Smooth muscle cell (in vitro differentiated cells): ENCODE results near the gene PRKAR1B. TPM values are rescaled to one million over a fixed set of nuclear protein-coding genes. Genes with fewer than 3 reads are reported as not detected.

Source experiments
- DNase-seq: peaks from one replicate; lab custom pipeline; 2025; ENCODE audit not compliant: unreplicated experiment; lab: John Stamatoyannopoulos, UW
- H2AFZ ChIP-seq: fragments of 200-600 bp; sonication (generic); 2 replicates; pipeline ENCODE4 v1.6.0; 2016; ENCODE audit warnings: antibody characterized with exemption, low read depth, mild to moderate bottlenecking
- H3F3A ChIP-seq: fragments of 200-600 bp; sonication (generic); 2 replicates; pipeline ENCODE4 v1.6.0; 2017; ENCODE audit warnings: antibody characterized with exemption, low read depth
- H3K27ac ChIP-seq: fragments of 200-600 bp; sonication (generic); 2 replicates; pipeline ENCODE4 v1.5.1; 2016; ENCODE audit warnings: low read depth, mild to moderate bottlenecking
- H3K27me3 ChIP-seq: fragments of 200-600 bp; sonication (generic); 2 replicates; pipeline ENCODE4 v1.6.1; 2016; ENCODE audit warnings: low read depth, mild to moderate bottlenecking
- H3K36me3 ChIP-seq: fragments of 200-600 bp; sonication (generic); 2 replicates; pipeline ENCODE4 v1.5.1; 2016; ENCODE audit warnings: low read depth
- H3K4me1 ChIP-seq: fragments of 200-600 bp; sonication (generic); 2 replicates; pipeline ENCODE4 v1.5.1; 2016; ENCODE audit warnings: low read depth
- H3K4me2 ChIP-seq: fragments of 200-600 bp; sonication (generic); 2 replicates; pipeline ENCODE4 v1.6.0; 2016; ENCODE audit warnings: mild to moderate bottlenecking
- H3K4me3 ChIP-seq: fragments of 200-600 bp; sonication (generic); 2 replicates; pipeline ENCODE4 v1.5.1; 2016; ENCODE audit warnings: mild to moderate bottlenecking
- H3K79me2 ChIP-seq: fragments of 200-600 bp; sonication (generic); 2 replicates; pipeline ENCODE4 v1.6.0; 2016; ENCODE audit warnings: low read depth, mild to moderate bottlenecking
- H3K9ac ChIP-seq: fragments of 200-600 bp; sonication (generic); 2 replicates; pipeline ENCODE4 v1.6.0; 2016; ENCODE audit warnings: low read depth
- H3K9me3 ChIP-seq: fragments of 200-600 bp; sonication (generic); replicated peaks from 2 replicates; pipeline ENCODE4 v1.5.1; 2016; ENCODE audit warnings: low read depth
- H4K20me1 ChIP-seq: fragments of 200-600 bp; sonication (generic); 2 replicates; pipeline ENCODE4 v1.6.0; 2016; ENCODE audit warnings: low read depth
- WGBS: methylation state at CpG from one replicate; pipeline ENCODE4 v1.1.7; 2016; ENCODE audit warnings: low lambda C conversion rate; 5-methylcytosine and 5-hydroxymethylcytosine counted together
- polyA plus RNA-seq: library from polyadenylated mRNA; unstranded; fragments of >200 nt; fragmentation: Nextera tagmentation; extraction: Ambion mirVana; gene quantifications from 2 replicates; pipeline ENCODE4 v1.2.1, GENCODE V29; 2016
- total RNA-seq: library from RNA; depleted of rRNA; stranded (reverse); fragments of >200 nt; gene quantifications from 2 replicates; pipeline ENCODE4 v1.2.3, GENCODE V29; 2014
- TF ChIP-seq, protein P1 (sequence below): fragments of 200-600 bp; sonication (generic); IDR thresholded peaks from 2 replicates; pipeline ENCODE4 v1.5.1; 2017; ENCODE audit warnings: borderline replicate concordance, mild to moderate bottlenecking, antibody characterized with exemption; ENCODE audit not compliant: insufficient read depth, poor library complexity, severe bottlenecking

Gene PRKAR1B
- total and polyA plus RNA-seq, 2 experiments from 2014 or later, result 5.3 to 10.1 TPM

DNA sequence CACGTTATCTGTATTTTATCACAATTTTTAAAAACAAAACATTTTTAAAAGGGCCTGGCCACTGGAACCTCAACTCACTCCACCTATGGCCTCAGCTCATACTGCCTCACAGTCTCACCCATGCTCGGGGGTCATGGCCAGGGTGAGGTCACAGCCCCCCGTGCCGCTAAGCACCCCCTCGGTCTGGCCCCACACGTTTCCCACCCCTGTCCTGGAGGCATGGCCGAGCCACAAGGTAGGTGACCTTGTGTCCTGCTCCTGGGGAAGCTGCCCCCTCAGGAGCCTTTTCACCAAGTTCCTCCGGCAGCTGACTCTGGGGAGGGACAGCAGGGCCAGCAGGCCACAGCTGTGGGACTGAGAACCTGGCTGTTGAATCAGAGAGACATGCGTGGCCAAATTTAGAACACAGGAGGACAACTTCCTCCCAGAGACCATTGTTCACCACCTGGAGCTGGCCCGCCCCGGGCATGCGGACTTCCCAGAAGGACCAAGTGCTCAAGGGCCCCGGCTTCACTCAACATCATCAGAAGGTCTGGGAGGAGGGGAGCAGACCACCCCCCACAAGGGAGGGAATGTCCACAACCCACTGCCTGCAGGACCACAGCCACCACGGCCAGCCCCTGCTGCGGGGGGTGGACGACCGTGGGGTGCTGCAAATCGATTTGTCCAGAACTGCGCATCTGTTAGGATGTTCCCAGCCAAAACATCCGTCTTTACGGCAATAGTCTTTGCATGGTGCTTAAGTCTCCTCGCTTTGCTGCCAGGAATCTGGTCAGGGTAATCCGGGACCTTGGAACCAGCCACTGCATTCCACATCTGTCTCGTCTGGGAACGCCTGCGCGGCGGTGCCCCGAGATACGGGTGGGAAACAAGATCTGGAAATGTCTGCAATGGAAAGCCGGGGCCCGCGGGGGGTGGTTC, 158.8 kb downstream of the PRKAR1B start:
- 61% methylated on average over 33 of the region's 33 CpGs for WGBS
- peak overlapping the region; percentile 57 for H3K4me2 ChIP-seq
- H3K9ac ChIP-seq, result no peak overlapping the region
- no peaks in the 10 kb centered on the region for H3K27me3 ChIP-seq
- H3K4me3 ChIP-seq, result no peak overlapping the region
- no peaks in the 10 kb centered on the region for H3K4me1 ChIP-seq
- no peaks in the 10 kb centered on the region for H4K20me1 ChIP-seq
- no peak for DNase-seq
- H3K36me3 ChIP-seq, result no peaks in the 10 kb centered on the region
- no peaks in the 10 kb centered on the region for H3F3A ChIP-seq
- H3K9me3 ChIP-seq, result no peaks in the 10 kb centered on the region
- TF ChIP-seq, protein P1, sequence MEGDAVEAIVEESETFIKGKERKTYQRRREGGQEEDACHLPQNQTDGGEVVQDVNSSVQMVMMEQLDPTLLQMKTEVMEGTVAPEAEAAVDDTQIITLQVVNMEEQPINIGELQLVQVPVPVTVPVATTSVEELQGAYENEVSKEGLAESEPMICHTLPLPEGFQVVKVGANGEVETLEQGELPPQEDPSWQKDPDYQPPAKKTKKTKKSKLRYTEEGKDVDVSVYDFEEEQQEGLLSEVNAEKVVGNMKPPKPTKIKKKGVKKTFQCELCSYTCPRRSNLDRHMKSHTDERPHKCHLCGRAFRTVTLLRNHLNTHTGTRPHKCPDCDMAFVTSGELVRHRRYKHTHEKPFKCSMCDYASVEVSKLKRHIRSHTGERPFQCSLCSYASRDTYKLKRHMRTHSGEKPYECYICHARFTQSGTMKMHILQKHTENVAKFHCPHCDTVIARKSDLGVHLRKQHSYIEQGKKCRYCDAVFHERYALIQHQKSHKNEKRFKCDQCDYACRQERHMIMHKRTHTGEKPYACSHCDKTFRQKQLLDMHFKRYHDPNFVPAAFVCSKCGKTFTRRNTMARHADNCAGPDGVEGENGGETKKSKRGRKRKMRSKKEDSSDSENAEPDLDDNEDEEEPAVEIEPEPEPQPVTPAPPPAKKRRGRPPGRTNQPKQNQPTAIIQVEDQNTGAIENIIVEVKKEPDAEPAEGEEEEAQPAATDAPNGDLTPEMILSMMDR, result no peak
- no peak overlapping the region for H2AFZ ChIP-seq
- peak overlapping the region; percentile 84 for H3K27ac ChIP-seq
- H3K79me2 ChIP-seq, result no peaks in the 10 kb centered on the region

DNA sequence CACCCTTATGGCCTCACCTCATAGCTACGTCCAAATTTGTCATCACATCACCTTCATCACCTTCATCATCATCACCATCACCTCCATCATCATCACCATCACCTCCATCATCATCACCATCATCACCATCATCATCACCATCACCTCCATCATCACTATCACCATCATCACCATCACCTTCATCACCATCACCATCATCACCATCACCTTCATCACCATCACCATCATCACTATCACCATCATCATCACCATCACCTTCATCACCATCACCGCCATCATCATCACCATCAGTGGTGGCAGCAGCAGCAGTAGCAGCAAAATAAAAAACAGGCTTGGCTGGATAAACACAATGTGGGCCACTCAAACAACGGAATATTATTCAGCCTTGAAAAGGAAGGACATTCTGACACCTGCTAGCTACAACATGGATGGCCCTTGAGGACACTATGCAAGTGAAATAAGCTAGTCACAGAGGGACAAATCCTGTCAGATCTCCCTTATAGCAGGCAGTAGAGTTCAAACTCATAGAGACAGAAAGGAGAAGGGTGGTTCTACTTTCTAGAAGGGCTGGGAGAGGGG, 159.7 kb downstream of the PRKAR1B start:
- Histone ChIP-seq H3K4me2 (no peak overlapping the region), H2AFZ (no peak overlapping the region), H3K79me2 (no peaks in the 10 kb centered on the region), H3K9ac (no peak overlapping the region), H3K36me3 (no peaks in the 10 kb centered on the region), H3F3A (no peaks in the 10 kb centered on the region), H3K4me3 (no peak overlapping the region), H3K27me3 (no peaks in the 10 kb centered on the region), H3K4me1 (no peaks in the 10 kb centered on the region), H3K27ac (peak overlapping the region; percentile 84), H4K20me1 (no peaks in the 10 kb centered on the region), H3K9me3 (no peaks in the 10 kb centered on the region)
- TF ChIP-seq, protein P1, result no peak
- DNase-seq, result no peak
- 98% methylated on average over 2 of the region's 3 CpGs for WGBS

DNA sequence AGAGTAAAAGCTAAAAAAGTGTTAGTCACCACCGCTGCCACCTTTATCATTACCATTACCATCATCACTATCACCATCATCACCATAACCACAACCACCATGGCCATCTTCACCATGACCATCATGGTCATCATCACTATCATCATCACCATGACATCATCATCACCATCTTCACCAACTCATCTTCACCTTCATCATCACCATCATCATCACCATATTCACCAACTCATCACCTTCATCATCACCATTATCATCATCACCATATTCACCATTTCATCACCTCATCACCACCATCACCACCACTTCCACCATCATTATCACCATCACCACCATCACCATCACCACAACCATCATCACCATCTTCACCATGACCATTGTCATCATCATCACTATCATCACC, 161.0 kb downstream of the PRKAR1B start:
- H2AFZ ChIP-seq, result no peak overlapping the region
- no peaks in the 10 kb centered on the region for H3K27me3 ChIP-seq
- no peak overlapping the region for H3K27ac ChIP-seq
- DNase-seq, result no peak
- H3K4me1 ChIP-seq, result no peaks in the 10 kb centered on the region
- H3K9me3 ChIP-seq, result no peaks in the 10 kb centered on the region
- WGBS, result 100% methylated on average over 1 of the region's 1 CpG
- no peaks in the 10 kb centered on the region for H3F3A ChIP-seq
- H3K9ac ChIP-seq, result no peak overlapping the region
- no peak overlapping the region for H3K4me3 ChIP-seq
- H3K36me3 ChIP-seq, result no peaks in the 10 kb centered on the region
- H3K79me2 ChIP-seq, result no peaks in the 10 kb centered on the region
- no peaks in the 10 kb centered on the region for H4K20me1 ChIP-seq
- TF ChIP-seq, protein P1, result no peak
- no peak overlapping the region for H3K4me2 ChIP-seq
